HG03095 (cell line): ENCODE measurements around the gene MCM5.
"Not testable (repeated sequence)": the region's sequence is repeated elsewhere in the genome, so short reads cannot be mapped to it uniquely, and the experiment has no call there.

Experiments
- ATAC-seq: cut with Tn5 transposase; IDR thresholded peaks from one replicate; pipeline ENCODE4 v1.9.1; 2021; ENCODE audit warnings: moderate library complexity; ENCODE audit not compliant: unreplicated experiment

The MCM5 gene

DNA sequence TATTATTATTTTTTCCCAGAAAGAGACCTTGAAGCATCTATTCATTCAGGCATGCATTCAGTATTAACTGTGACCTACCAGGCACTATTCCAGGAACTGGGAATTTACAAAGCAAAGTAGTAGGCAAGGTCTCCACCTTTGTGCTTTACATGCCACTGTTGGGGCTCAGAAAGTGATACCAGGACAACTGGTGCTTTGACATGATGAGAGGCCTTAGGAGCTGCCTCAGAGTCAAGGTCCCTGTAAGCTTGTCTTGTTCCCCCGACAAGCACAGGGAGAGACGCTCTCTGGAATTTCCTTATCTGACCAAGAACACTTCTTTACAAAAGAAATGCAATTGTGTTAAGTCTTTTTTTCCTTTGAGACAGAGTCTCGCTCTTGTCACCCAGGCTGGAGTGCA, 21.3 kb upstream of the MCM5 start:
- no peak for ATAC-seq

DNA sequence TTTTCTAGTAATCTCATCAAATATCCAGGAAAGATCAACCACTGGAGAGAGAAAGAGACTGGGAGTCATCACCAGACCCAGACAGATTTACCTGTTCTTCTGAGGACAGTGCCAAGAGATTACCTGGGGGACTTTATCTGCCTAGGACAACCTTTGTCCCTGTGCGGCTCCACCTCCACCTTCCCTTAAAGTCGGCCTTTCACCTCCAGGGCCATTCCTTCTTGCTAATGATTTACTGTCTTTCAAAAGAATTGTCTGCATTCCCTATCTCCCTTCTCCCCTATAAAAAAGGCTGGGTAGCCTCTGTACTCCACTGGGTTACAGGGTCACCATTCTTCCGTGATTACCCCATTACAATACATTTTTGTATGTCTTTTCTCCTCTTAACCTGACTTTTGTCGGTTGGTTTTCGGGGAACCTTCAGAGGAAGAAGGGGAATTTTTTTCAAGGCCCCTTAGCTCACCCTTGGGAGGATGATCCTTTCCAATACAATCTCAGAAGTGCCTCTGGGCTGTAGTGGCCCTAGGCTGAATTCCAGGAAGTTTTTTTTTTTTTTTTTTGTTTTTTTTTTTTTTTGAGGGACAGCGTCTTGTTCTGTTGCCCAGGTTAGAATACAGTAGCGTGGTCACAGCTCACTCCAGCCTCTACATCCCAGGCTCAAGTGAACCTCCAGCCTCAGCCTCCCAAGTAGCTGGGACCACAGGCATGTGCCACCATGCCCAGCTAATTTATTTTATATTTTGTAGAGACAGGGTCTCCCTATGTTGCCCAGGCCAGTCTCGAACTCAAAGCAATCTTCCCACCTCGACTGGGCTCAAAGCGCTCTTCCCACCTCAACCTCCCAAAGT, 20.6 kb upstream of the MCM5 start:
- no peak for ATAC-seq

DNA sequence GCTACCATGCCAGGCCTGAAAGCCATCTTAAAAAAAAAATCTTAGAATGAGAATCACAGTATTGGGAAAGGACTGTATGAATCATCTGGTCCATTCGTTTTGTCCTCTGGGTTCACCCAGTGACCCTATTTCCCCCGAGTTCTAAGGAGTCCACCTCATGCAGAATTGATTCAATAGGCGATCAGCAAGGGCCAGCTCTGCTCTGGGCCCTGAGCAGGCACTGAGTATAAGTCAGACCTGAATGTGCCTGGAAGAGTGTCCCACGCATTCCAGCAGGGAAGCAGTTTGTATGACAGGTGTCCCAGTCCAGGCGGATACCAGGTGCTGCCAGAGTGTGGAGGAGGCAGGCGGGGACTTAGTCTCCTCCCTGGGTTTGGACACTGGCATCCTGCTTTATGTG, 19.9 kb upstream of the MCM5 start:
- no peak for ATAC-seq

DNA sequence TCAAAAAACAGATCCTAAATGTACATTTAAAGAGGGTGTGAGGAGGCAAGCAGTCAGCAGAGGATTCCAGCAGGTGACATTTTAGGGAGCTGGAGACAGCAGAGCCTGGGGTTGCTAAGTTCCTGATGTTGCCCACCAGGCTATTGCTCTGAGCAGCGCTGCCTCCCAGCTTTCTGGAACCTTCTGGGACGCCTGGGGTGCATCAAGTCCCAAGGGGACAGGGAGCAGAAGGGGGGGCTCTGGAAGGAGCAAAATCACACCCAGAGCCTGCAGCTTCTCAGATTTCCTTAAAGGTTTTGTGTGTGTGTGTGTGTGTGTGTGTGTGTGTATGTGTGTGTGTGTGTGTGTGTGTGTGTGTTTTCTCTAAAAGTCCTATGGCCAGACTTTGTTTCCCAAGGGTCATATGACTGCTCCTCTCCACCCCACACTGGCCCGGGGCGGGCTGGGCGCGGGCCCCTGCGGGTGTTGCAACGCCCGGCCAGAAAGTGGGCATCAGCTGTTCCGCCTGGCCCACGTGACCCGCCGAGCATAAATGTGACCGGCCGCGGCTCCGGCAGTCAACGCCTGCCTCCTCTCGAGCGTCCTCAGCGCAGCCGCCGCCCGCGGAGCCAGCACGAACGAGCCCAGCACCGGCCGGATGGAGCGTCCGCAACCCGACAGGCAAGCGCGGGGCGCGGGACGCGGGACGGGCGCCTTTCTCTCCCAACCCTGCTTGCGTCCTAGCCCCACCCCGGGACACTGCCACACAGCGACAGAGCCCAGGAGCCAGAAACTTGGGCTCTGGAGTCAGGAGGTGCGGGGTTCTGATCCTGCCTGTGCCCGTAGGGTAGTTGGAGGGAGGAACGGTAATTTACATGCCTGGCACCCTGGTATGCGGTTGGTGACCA, 19.2 kb upstream of the MCM5 start, which contains the start of gene HMOX1:
Gene HMOX1, plus strand, starts transcription at position 560 of the 887 bp plus-strand sequence. Its CDS starts 78 bp downstream, at position 638.
- ATAC-seq = no peak

DNA sequence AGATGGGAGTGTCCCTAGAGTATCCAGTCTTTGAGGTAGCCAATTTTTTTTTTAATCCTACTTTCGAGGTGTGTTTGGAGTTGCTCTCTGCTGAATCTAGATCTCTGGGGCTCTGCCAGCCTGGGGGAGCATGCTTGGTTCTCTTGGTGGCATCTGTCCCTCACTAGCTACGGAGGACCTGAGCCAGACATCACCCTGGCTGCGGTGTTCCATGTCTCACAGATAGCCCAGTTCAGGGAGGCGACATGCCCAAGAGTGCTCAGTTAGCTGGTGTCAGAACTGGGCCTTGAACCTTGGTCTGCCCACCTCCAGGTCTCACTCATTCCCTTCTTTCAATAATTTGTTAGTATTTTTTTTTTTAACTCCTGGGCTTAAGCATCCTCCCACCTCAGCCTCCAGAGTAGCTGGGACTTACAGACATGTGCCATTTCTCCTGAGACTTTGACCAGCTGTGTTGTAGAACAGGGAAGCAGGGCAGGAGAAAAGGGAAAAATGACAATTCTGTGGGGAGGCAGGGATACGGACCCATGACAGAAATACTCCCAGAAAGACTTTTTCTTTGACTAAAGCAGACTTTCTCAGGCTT, 18.4 kb upstream of the MCM5 start:
- no peak for ATAC-seq

DNA sequence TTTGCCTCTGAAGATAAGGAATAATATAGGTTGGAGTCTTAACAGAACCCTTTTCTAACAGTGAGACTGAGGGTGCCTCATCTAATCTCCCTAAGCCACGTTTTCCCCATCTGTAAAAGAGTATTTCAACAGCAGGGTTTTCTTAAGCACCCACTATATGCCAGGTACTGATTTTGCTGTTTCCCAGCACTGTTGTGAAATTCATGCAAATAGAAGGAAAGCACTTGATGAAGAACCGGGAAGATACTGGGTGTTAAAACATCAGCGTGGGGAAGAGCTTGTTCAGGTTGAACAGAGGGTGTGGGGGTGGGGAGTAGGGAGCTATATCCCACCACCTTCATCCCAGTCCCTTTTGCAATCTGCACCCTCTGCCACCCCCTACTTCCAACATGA, 16.3 kb upstream of the MCM5 start:
- no peak for ATAC-seq

DNA sequence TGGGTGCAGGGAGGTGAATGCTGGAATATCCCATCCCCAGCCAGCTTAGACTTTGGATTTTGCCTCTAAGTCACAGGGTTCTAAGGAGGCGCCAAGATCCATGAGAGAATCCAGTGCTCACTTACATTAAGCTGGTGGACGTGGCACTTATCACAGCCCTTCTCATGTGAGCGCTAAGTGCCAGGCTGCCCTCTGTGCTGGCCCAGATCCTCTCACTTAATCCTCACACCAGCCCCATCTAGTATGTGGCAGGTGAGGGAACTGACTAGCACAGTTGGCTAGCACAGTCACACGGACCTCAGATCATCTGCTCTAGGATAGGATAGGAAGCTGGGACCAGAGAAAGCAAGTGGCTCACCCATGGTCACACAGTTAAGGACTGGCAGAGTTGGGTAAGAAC, 15.4 kb upstream of the MCM5 start:
- ATAC-seq = no peak

DNA sequence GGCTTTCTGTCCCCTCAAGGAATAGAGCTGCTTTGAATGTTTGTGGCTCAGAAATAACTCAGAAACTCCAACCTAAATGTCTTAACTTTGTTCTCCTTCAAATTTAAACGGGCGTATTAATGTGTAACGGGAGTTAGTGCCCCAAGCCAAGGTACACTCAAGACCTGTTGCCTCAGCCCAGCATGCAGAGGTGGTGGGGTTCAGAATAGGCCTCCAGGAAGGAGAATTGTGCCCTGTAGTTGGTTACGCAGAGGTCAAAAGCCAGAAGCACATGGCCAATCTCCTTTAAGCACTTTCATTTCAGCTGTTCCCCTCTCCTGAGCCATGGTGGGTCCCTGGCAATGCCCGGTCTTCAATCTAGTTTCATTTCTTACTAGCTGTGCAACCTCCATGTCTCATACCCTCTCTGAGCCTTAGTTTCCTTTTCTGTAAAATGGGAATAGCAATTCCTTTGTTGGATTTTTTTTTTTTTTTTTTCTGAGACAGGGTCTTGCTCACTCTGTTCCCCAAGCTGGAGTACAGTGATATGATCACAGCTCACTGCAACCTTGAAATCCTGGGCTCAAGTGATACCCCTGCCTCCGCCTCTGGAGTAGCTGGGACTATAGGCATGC, 14.9 kb upstream of the MCM5 start:
- no peak for ATAC-seq

DNA sequence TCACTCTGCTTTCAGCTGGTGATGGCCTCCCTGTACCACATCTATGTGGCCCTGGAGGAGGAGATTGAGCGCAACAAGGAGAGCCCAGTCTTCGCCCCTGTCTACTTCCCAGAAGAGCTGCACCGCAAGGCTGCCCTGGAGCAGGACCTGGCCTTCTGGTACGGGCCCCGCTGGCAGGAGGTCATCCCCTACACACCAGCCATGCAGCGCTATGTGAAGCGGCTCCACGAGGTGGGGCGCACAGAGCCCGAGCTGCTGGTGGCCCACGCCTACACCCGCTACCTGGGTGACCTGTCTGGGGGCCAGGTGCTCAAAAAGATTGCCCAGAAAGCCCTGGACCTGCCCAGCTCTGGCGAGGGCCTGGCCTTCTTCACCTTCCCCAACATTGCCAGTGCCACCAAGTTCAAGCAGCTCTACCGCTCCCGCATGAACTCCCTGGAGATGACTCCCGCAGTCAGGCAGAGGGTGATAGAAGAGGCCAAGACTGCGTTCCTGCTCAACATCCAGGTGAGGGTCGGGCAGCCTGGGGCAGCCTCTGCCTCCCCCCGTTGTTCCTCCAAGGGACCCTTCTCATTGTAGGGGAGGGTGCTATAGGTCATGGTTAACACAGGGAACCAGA, 13.2 kb upstream of the MCM5 start:
- no peak for ATAC-seq

DNA sequence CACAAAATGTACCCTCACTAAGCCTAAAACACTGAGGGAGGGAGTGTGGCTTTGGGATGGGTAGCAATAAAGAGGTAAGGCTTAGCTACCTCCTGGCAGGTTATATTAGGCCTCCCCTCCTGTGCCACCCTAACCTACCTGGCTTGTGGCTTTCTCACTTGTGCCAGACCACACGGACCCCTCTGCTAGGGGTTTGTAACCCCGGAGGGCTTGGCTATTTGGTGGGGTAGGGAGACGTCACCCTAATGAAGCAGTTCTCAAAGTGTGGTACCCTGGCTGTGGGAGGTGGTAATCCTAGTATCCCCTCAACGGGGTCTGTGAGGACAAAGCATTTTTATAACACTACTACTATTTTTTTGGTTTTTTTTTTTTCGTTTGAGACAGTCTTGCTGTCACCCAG, 9.0 kb upstream of the MCM5 start:
- ATAC-seq = no peak

DNA sequence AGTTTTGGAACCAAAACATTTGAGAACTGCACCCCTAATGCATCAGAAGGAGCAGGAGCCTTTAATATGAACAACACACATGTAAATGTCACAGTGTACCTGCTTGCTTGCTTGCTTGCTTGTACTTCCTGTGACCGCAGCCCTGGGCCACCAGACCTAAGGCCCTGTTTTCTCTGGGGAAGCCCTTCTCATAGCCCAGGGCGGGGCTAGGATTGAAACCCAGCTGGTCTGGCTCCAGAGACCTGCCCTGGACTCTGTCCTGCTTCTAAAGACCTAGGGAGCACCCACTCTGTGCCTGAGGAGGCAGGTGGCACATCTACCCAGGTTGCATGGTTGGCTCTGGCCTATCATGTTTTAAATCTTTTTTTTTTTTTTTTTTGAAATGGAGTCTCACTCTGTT, 7.6 kb upstream of the MCM5 start:
- ATAC-seq = no peak

DNA sequence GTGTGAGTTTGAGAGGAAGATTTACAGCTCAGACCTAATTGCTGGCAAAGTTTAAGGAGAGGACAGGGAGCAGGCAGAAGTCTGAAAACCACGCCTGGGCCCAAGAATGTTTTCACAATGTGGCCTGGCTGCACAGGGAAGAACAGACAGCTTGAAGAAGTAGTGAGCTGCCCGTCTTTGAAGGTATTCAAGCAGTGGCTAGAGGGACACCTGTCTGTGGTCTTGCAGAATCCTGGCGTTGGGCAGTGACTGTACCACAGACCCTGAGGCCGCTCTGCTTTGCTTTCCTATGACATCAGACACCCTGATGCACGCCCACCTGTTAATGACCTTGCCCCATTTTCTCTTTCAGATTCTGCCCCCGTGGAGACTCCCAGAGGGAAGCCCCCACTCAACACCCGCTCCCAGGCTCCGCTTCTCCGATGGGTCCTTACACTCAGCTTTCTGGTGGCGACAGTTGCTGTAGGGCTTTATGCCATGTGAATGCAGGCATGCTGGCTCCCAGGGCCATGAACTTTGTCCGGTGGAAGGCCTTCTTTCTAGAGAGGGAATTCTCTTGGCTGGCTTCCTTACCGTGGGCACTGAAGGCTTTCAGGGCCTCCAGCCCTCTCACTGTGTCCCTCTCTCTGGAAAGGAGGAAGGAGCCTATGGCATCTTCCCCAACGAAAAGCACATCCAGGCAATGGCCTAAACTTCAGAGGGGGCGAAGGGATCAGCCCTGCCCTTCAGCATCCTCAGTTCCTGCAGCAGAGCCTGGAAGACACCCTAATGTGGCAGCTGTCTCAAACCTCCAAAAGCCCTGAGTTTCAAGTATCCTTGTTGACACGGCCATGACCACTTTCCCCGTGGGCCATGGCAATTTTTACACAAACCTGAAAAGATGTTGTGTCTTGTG, 6.6 kb upstream of the MCM5 start:
- no peak for ATAC-seq

DNA sequence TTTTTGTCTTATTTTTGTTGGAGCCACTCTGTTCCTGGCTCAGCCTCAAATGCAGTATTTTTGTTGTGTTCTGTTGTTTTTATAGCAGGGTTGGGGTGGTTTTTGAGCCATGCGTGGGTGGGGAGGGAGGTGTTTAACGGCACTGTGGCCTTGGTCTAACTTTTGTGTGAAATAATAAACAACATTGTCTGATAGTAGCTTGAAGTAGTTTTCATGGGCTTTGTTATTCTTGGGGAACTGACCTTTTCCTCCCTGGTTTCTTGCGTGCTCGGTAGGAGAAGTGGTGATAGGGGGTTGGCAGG, 6.0 kb upstream of the MCM5 start:
- no peak for ATAC-seq

DNA sequence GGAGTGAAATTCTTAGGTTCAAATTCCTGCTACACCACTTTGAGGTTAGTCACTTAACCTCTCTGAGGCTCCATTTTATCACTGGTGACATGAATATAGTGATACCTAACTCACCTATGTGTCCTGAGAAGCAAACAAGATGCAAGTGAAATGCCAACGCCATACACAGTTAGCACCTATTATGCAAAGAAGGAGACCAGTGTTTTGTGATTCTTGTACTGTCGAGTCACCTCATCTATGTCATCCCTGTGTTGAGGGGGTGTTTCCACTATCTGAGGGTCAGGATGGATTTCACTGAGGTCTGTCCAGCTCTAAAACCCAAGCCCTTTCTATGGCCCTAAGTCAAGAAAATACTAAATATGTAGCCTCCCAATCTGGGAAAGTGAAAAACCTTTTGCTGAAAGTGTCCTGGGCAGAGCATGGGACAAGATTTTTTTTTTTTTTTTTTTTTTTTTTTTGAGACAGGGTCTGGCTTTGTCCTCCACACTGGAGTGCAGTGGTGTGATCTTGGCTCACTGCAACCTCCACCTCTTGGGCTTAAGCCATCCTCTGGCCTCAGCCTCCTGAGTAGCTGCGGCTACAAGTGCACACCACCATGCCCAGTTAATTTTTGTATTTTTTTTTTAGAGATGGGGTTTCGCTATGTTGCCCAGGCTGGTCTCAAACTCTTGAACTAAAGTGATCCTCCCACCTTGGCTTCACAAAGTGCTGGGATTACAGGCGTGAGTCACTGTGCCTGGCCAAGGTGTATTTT, 5.0 kb upstream of the MCM5 start:
- no peak for ATAC-seq

DNA sequence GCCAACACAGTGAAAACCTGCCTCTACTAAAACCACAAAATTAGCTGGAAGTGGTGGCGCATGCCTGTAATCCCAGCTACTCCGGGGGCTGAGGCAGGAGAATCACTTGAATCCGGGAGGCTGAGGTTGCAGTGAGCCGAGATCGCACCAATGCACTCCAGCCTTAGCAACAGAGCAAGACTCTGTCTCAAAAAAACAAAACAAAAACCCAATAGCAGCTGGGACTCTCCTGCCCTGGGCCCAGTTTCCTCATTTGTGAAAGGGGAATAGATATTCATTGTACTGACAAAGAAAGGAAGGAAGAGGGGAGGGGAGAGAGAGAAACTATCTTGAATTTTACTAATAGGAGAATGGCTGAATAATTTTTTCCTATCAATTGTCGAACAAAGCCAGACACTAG, 3.3 kb upstream of the MCM5 start:
- not testable (repeated sequence) for ATAC-seq

DNA sequence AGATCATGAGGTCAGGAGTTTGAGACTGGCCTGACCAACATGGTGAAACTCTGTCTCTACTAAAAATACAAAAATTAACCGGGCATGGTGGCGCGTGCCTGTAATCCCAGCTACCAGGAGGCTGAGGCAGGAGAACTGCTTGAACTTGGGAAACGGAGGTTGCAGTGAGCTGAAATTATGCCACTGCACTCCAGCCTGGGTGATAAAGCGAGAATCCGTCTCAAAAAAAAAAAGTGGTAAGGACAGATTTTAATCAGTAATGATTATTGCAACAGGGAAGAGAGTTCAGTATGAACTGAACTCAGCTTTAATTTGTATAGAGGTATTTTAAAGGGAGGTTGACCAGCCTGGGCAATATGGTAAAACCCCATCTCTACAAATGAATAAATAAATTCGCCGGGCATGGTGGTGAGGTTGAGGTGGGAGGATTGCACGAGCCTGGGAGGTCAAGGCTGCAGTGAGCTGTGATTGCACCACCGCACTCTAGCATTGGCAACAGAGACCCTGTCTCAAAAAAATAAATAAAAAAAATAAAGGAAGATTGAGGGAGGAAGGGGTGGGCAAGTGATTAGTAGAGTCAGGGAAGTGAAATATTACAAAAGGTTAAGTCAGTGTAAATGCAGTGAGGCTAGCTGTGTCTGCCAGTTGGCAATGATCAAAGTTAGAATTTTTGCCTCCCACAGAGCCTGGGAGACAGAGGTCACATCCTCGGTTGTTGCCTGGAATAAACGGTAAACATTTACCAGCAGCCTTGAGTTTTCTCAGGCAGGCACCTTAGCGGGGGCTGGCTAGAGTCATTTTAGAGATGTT, 2.6 kb upstream of the MCM5 start:
- no peak for ATAC-seq

DNA sequence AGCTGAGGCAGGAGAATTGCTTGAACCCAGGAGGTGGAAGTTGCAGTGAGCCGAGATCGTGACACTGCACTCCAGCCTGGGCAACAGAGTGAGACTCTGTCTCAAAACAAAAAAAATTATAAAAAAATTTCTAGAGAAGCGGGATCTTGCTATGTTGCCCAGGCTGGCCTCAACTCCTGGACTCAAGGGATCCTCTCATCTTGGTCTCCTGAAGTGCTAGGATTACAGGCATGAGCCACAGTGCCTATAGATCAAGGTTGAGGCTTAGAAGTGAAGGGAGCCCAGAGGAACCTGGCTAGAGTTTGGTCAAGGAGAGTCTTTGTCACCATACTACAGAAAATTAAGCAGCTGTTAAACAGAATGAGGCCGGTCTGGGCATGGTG, 1.4 kb upstream of the MCM5 start:
- ATAC-seq = no peak

DNA sequence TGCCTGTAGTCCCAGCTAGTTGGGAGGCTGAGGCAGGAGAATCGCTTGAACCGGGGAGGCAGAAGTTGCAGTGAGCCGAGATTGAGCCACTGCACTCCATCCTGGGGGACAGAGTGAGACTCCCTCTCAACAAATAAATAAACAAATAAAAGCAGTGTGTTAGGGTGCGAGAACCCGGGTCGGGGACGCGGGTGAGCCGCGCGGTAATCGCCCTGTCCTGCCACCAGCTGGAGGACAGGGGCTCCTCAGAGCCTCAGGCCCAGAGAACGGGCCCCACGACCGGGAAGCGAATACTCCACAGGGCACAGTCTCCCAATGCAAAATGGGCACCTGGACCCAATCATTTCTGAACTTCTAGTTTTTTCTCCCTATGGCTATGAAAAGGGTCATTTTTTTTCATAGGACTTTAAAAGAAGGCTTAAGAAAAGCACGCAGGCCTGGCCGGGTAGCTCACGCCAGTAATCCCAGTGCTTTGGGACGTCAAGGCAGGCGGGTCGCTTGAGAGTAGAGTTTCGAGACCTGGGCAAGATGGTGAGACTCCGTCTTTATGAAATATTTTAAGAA, 744 bp upstream of the MCM5 start:
- no peak for ATAC-seq
